ENCODE data around the gene PEF1.

The PEF1 gene

DNA sequence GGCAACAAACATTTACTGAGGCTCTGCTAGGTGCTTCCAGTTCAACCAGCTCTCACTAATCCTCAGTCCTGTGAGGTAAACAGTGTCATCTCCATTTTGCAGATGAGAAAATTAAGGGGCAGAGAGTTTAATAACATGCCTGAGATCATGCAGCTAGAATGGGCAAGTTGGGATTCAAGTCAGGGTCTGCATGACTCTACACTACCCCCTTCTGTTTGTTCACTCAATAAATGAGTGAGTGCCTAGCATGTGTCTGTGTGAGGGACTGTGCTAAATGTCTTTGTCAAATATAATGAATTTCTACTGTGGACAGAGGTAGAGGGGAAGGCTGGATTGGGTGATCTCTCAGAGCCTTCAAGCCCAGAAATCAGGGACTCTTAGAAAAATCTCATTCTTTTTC, 4.5 kb downstream of the PEF1 start:
- no peak for DNase-seq (ENCODE audit: low read depth in 2 of 2)
- H3K4me3 ChIP-seq (replicated peaks in 1 of 2; ENCODE audit: low read depth in 2 of 2, low read length in 2 of 2) = no peak overlapping the region
- TF ChIP-seq, protein P1, sequence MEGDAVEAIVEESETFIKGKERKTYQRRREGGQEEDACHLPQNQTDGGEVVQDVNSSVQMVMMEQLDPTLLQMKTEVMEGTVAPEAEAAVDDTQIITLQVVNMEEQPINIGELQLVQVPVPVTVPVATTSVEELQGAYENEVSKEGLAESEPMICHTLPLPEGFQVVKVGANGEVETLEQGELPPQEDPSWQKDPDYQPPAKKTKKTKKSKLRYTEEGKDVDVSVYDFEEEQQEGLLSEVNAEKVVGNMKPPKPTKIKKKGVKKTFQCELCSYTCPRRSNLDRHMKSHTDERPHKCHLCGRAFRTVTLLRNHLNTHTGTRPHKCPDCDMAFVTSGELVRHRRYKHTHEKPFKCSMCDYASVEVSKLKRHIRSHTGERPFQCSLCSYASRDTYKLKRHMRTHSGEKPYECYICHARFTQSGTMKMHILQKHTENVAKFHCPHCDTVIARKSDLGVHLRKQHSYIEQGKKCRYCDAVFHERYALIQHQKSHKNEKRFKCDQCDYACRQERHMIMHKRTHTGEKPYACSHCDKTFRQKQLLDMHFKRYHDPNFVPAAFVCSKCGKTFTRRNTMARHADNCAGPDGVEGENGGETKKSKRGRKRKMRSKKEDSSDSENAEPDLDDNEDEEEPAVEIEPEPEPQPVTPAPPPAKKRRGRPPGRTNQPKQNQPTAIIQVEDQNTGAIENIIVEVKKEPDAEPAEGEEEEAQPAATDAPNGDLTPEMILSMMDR (IDR thresholded peaks at IDR 0.05; ENCODE audit: low read depth, low read length) = no peak

DNA sequence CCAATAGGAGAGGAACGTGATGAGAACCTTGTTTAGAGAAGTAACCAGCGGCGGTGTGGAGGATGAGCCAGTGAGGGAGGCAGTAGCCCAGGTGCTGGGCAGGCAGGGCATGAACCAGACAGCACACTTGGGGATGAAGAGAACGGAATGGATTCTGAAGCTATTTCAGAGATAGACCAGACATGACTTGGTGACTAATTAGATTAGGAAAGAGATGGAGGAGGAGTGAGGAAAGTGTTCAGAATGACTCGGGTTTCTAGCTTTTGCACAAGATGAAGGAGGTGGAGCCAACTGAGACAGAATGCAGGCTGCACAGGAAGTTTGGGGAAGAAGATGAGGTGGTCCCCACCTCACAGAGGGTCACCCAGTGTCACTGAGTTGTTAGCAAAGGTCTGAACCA, 5.1 kb downstream of the PEF1 start:
- DNase-seq (ENCODE audit: low read depth in 2 of 2) = peak; percentile 61 to 86
- no peak overlapping the region for H3K4me3 ChIP-seq (replicated peaks in 1 of 2; ENCODE audit: low read depth in 2 of 2, low read length in 2 of 2)
- TF ChIP-seq, protein P1 (IDR thresholded peaks at IDR 0.05; ENCODE audit: low read depth, low read length) = no peak

DNA sequence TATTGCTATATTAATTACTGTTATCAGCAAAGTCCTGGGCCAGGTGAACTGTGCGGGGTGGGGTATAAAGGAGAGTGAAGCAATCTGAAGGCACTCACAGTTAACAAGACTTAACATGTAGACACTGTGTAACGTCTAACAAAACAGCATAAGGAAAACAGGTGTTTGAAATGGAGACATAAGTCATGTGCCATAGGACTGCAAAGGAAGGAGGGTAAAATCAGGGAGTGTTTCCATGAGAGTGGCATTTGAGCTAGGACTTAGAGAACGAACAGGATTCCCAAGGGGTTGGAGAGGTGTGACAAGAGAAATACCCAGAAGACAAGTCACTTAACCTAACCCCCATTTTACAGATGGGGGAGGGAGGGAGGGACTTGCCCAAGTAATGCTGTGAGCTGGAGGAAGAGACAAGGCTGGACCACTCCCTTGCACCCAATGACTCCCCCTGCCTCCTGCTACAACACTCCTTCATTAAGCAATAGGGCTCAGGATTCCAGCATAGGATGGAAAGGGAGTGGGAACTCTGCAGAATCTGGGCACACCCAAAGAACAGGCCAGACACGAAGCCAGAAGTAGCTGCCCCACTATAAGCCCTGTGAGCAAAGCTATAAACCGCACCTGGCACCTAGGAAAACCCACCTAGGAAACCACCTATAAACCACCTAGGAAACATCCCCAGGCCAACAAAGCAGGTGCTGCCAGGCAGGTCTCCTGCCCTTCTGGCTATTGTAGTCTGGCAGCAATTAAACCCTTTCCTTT, 6.6 kb downstream of the PEF1 start:
- no peak overlapping the region for H3K4me3 ChIP-seq (replicated peaks in 1 of 2; ENCODE audit: low read depth in 2 of 2, low read length in 2 of 2)
- DNase-seq (ENCODE audit: low read depth in 2 of 2) = no peak
- TF ChIP-seq, protein P1 (IDR thresholded peaks at IDR 0.05; ENCODE audit: low read depth, low read length) = no peak

DNA sequence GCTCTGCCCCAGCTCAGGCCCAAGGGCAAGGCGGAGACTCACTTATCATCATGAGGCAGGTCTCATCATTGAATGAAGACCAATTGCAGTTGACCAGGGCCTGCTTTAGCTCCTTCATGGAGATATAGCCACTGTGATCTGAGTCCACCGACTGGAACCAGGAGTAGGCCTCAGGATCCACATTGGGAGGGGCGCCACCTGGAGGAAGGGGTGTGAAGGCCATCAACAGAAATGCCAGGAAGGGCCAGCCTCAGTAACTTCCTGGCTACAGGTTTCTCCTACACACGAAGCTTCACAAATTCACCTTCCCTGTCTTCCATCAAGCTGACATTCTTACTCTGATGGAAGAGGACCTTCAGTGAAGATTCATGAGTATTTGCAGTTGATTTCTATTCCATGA, 11.6 kb downstream of the PEF1 start:
- TF ChIP-seq, protein P1 (IDR thresholded peaks at IDR 0.05; ENCODE audit: low read depth, low read length) = peak; percentile 67
- DNase-seq (ENCODE audit: low read depth in 2 of 2) = peak in 1 of 2 donors; percentile 22
- no peak overlapping the region for H3K4me3 ChIP-seq (replicated peaks in 1 of 2; ENCODE audit: low read depth in 2 of 2, low read length in 2 of 2)

DNA sequence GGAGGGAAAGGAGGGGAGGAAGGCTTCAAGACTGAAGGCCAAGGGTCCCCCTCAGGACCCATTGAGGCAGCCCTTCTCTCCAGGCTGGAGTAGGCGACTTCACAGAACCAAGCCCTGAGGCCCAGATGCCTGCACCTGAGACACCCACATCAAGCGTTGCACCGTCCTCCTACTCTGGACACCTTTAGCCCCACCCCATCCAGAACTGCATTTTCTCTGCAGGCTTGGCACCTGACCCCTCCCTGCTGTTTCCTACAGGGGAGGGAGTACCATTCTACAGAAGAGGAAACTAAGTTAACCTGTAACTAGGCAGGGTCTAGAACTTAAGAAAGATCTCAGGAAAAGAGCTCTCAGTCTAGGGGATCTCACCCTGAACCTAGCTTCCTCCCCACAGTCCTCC, 12.0 kb downstream of the PEF1 start:
- TF ChIP-seq, protein P1 (IDR thresholded peaks at IDR 0.05; ENCODE audit: low read depth, low read length) = no peak
- DNase-seq (ENCODE audit: low read depth in 2 of 2) = no peak
- no peak overlapping the region for H3K4me3 ChIP-seq (replicated peaks in 1 of 2; ENCODE audit: low read depth in 2 of 2, low read length in 2 of 2)

DNA sequence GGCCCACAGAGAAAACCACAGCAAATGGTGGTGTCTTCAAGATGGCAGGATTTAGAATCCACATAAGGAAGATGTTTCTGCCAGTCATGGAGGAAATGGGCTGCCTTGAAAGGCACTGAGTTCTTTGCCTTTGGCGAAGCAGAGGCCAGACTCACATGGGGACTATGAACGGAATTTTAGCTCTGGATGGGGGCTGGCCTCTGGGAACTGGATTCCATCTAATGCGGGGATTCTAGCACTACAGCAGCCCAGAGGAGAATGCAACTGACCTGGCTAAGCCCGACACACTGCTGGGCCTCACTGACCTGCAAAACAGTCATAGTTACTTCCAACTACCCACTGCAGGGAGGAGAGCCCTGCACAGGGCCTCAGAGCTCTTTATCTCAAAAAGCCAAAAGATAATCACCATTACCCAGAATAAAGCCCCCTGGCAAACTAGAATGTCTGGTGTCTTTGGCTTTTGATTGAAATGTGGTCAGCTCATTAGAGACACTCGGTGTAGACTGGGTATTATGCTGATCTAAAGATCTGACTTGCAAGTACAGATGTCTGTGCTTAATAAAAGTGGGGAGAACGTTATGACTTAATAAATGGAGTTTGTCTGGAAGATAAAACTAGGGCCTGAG, 15.6 kb downstream of the PEF1 start:
- no peak overlapping the region for H3K4me3 ChIP-seq (replicated peaks in 1 of 2; ENCODE audit: low read depth in 2 of 2, low read length in 2 of 2)
- no peak for DNase-seq (ENCODE audit: low read depth in 2 of 2)
- TF ChIP-seq, protein P1 (IDR thresholded peaks at IDR 0.05; ENCODE audit: low read depth, low read length) = no peak
